ENCODE data around the gene RIOX2. TPM values are rescaled to one million over a fixed set of nuclear protein-coding genes. Genes with fewer than 3 reads are reported as not detected.

RIOX2 gene
- total RNA-seq, 1 experiment from 2014 or later = 73.9 TPM

DNA sequence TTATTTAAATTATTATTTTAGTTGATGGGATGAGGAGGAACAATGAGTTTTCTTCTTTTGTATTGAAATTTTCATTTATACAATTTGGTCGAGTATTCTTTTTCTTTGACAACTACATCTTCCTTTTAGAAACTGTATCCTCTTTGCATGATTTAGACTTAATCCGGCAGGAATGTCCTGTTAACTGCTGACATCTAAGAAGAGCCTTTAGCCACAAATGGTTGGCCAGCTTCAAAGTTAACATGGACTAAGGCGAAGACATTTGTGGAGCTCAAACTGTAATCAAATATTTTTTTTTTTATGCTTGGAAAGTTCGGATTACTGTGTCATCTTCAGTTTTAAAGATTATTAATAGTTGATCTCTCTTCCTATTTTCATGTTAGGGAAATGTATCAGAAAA lies 43.2 kb downstream of the RIOX2 start:
- Mint-ChIP-seq H3K4me1 (ENCODE audit: insufficient read depth, unreplicated experiment) (peaks cover 6% of the 10 kb centered on the region), H3K27me3 (ENCODE audit: insufficient read depth, unreplicated experiment) (no peaks in the 10 kb centered on the region), H3K27ac (ENCODE audit: low read depth, unreplicated experiment) (no peak overlapping the region), H3K36me3 (ENCODE audit: insufficient read depth, unreplicated experiment) (peaks cover 9% of the 10 kb centered on the region), H3K9me3 (ENCODE audit: unreplicated experiment) (peaks cover 8% of the 10 kb centered on the region), H3K4me3 (ENCODE audit: unreplicated experiment) (no peak overlapping the region)
- ChIA-PET CTCF (interaction anchor here (0.6 kb wide), 1 partner anchor 95 kb away, joined by 3 read pairs; no protein-coding TSS in a partner anchor), POLR2A (interaction anchor here (1.5 kb wide), 1 partner anchor 11 kb away, joined by 6 read pairs; no protein-coding TSS in a partner anchor)
- no peak for DNase-seq (ENCODE audit: unreplicated experiment)
- intact Hi-C loops (cut with micrococcal nuclease) = no loop called here
- no TSS peak for BruUV-seq (replicated peaks)
- TF ChIP-seq, protein P1, sequence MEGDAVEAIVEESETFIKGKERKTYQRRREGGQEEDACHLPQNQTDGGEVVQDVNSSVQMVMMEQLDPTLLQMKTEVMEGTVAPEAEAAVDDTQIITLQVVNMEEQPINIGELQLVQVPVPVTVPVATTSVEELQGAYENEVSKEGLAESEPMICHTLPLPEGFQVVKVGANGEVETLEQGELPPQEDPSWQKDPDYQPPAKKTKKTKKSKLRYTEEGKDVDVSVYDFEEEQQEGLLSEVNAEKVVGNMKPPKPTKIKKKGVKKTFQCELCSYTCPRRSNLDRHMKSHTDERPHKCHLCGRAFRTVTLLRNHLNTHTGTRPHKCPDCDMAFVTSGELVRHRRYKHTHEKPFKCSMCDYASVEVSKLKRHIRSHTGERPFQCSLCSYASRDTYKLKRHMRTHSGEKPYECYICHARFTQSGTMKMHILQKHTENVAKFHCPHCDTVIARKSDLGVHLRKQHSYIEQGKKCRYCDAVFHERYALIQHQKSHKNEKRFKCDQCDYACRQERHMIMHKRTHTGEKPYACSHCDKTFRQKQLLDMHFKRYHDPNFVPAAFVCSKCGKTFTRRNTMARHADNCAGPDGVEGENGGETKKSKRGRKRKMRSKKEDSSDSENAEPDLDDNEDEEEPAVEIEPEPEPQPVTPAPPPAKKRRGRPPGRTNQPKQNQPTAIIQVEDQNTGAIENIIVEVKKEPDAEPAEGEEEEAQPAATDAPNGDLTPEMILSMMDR (IDR thresholded peaks at IDR 0.05; ENCODE audit: unreplicated experiment) = no peak

DNA sequence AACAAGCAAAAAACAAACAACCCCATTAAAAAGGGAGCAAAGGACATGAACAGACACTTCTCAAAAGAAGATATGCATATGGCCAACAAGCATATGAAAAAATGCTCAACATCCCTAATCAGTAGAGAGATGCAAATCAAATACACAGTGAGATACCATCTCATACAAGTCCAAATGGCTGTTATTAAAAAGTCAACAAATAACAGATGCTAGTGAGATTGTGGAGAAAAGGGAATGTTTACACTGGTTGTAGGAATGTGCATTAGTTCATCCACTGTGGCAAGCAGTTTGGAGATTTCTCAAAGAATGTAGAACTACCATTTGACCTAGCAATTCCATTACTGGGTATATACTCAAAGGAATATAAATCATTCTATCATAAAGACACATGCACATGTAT lies 44.5 kb downstream of the RIOX2 start:
- ChIA-PET POLR2A (no interaction called here), CTCF (no interaction called here)
- Mint-ChIP-seq H3K27ac (ENCODE audit: low read depth, unreplicated experiment) (no peak overlapping the region), H3K9me3 (ENCODE audit: unreplicated experiment) (peaks cover 8% of the 10 kb centered on the region), H3K4me3 (ENCODE audit: unreplicated experiment) (no peak overlapping the region), H3K27me3 (ENCODE audit: insufficient read depth, unreplicated experiment) (no peaks in the 10 kb centered on the region), H3K4me1 (ENCODE audit: insufficient read depth, unreplicated experiment) (peaks cover 6% of the 10 kb centered on the region), H3K36me3 (ENCODE audit: insufficient read depth, unreplicated experiment) (peaks cover 13% of the 10 kb centered on the region)
- no TSS peak for BruUV-seq (replicated peaks)
- intact Hi-C loops (cut with micrococcal nuclease) = no loop called here
- TF ChIP-seq, protein P1 (IDR thresholded peaks at IDR 0.05; ENCODE audit: unreplicated experiment) = no peak
- no peak for DNase-seq (ENCODE audit: unreplicated experiment)

DNA sequence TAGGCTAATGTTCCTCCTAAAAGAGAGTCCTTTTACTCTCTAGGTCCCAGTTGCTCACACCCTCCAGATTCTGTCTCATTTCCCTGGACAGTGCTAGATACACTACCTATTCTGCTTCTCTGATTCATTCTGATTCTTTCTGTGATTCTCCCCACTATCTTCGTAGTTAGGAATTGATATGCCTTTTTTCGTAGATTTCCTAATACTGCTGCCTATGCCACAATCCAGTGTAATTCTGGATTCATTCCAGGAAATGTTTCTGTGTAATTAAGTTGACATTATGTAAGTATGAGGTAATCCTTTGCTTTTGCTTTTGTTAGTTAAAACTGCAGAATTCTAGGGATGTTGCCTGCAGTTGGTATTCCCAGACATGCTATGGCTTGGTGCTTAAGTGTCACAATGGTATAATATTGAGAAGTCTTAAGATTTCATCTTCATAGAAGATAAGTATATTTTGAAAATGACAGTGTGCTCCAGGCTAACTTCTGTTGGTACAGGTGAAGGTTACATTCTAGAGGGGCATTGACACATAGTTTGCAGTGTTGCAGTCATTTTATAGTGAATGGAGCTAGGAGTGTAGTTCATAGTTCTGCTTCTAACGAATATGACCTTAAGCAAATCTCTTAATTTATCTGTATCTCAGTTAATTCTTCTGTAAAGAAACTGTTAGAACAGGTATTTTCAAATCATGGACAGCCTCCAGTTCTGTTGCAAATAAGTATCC lies 54.3 kb downstream of the RIOX2 start:
- Mint-ChIP-seq H3K27me3 (ENCODE audit: insufficient read depth, unreplicated experiment) (no peaks in the 10 kb centered on the region), H3K9me3 (ENCODE audit: unreplicated experiment) (no peaks in the 10 kb centered on the region), H3K36me3 (ENCODE audit: insufficient read depth, unreplicated experiment) (peaks cover 14% of the 10 kb centered on the region), H3K27ac (ENCODE audit: low read depth, unreplicated experiment) (peak overlapping the region; percentile 29), H3K4me1 (ENCODE audit: insufficient read depth, unreplicated experiment) (peaks cover 20% of the 10 kb centered on the region), H3K4me3 (ENCODE audit: unreplicated experiment) (no peak overlapping the region)
- intact Hi-C loops (cut with micrococcal nuclease) = no loop called here
- POLR2A ChIA-PET = interaction anchor here (1.1 to 1.4 kb wide), 2 partner anchors 11 to 97 kb away, joined by 3 to 6 read pairs; no protein-coding TSS in a partner anchor
- DNase-seq (ENCODE audit: unreplicated experiment) = peak; percentile 65
- CTCF ChIA-PET = interaction anchor here (0.6 to 1.1 kb wide), 3 partner anchors 16 to 209 kb away, joined by 3 read pairs; no protein-coding TSS in a partner anchor
- TF ChIP-seq, protein P1 (IDR thresholded peaks at IDR 0.05; ENCODE audit: unreplicated experiment) = no peak
- no TSS peak for BruUV-seq (replicated peaks)

DNA sequence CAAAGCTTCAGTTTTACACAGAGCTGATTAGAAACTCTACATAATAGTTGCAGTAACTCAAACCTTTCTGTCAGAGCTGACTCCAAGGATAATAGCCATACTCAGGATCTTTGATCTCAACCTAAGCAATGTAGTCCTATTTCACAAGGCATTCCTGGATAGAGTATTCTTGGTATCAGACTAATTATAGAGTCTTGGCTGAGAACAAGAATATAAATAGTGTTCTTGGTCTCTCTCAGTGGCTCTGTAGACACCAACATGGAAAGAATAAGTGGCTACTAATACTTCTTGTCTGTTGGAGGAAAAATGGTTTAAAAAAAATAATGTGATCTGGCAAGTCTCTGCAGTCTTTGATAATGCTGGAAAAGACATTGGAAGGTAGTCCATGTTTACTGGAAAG lies 55.7 kb downstream of the RIOX2 start:
- no peaks in the 10 kb centered on the region for H3K9me3 Mint-ChIP-seq (ENCODE audit: unreplicated experiment)
- no TSS peak for BruUV-seq (replicated peaks)
- POLR2A ChIA-PET = interaction anchor here (1.1 kb wide), 1 partner anchor 26 kb away, joined by 4 read pairs; no protein-coding TSS in a partner anchor
- no peaks in the 10 kb centered on the region for H3K27me3 Mint-ChIP-seq (ENCODE audit: insufficient read depth, unreplicated experiment)
- H3K4me3 Mint-ChIP-seq (ENCODE audit: unreplicated experiment) = no peak overlapping the region
- CTCF ChIA-PET = interaction anchor here (0.9 to 1.5 kb wide), 2 partner anchors 43 to 95 kb away, joined by 3 to 4 read pairs; partner anchors contain the start of gene CRYBG3
- peaks cover 20% of the 10 kb centered on the region for H3K4me1 Mint-ChIP-seq (ENCODE audit: insufficient read depth, unreplicated experiment)
- TF ChIP-seq, protein P1 (IDR thresholded peaks at IDR 0.05; ENCODE audit: unreplicated experiment) = no peak
- H3K27ac Mint-ChIP-seq (ENCODE audit: low read depth, unreplicated experiment) = no peak overlapping the region
- intact Hi-C loops (cut with micrococcal nuclease) = no loop called here
- peaks cover 12% of the 10 kb centered on the region for H3K36me3 Mint-ChIP-seq (ENCODE audit: insufficient read depth, unreplicated experiment)
- no peak for DNase-seq (ENCODE audit: unreplicated experiment)
